HepG2 (cell line): Measurements from ENCODE around the gene SAMD10. TPM values are rescaled to one million over a fixed set of nuclear protein-coding genes. Genes with fewer than 3 reads are reported as not detected.

ENCODE experiments used
- ATAC-seq: fragments of 200-7000 bp; cut with Tn5 transposase; 3 replicates; pipeline ENCODE4 v1.9.1; 2020; ENCODE audit warnings: mild to moderate bottlenecking, moderate library complexity
- BruUV-seq: library from RNA; stranded (reverse); fragments of 400-500 nt; replicated peaks from 2 replicates; lab custom pipeline; 2021; lab: Mats Ljungman, UMichigan
- CTCF ChIA-PET: fragments of 300-600 bp; formaldehyde crosslinking; extraction: SDS; loops from one replicate; lab custom pipeline; 2021; ENCODE audit warnings: low total read pairs, inconsistent platforms, low intra/inter-chr PET ratio; lab: Yijun Ruan, JAX
- POLR2A ChIA-PET: fragments of 350-600 bp; sonication (Branson Sonifier 250); formaldehyde crosslinking; loops from one replicate; lab custom pipeline; 2020; ENCODE audit warnings: antibody characterized with exemption, inconsistent platforms; lab: Yijun Ruan, JAX
- DNase-seq: peaks from one replicate; pipeline ENCODE4 v3.0.0-alpha.2; 2015; ENCODE audit warnings: low spot score
- FAIRE-seq: peaks from 3 replicates; lab custom pipeline; 2011; peaks lifted over from hg19 to GRCh38; lab: Jason Lieb, UNC
- H2AFZ ChIP-seq: one replicate; pipeline ENCODE4 v1.6.1; 2011; ENCODE audit warnings: low read length, inconsistent platforms
- H3K27ac ChIP-seq: fragments of 300-600 bp; 3 replicates; pipeline ENCODE4 v1.8.0; 2011; ENCODE audit warnings: mixed run types, mild to moderate bottlenecking, mixed read lengths, low read length, inconsistent platforms; ENCODE audit not compliant: insufficient read depth; ENCODE audit errors: extremely low read length
- H3K27me3 ChIP-seq, 2 experiments: fragments of 200-600 bp in 1 of 2; 2 replicates in 1 of 2; 3 replicates in 1 of 2; pipeline versions ENCODE4 v1.6.0 to v1.8.0; 2011; ENCODE audit warnings: low read length in 2 of 2, mild to moderate bottlenecking in 2 of 2, moderate library complexity in 2 of 2, inconsistent platforms in 1 of 2; ENCODE audit not compliant: insufficient read depth in 2 of 2, control insufficient read depth in 1 of 2
- H3K36me3 ChIP-seq, 2 experiments: fragments of 200-600 bp in 1 of 2; replicated peaks in 1 of 2; 2 replicates in 1 of 2; 3 replicates in 1 of 2; pipeline versions ENCODE4 v1.5.1 to v1.8.0; 2011; ENCODE audit warnings: low read length in 2 of 2, inconsistent platforms in 1 of 2; ENCODE audit not compliant: insufficient read depth in 2 of 2, control insufficient read depth in 1 of 2
- H3K4me1 ChIP-seq: 2 replicates; pipeline ENCODE4 v1.5.1; 2012; ENCODE audit warnings: low read length, inconsistent platforms; ENCODE audit not compliant: insufficient read depth
- H3K4me2 ChIP-seq: 2 replicates; pipeline ENCODE4 v1.6.0; 2011; ENCODE audit warnings: low read depth, low read length, inconsistent platforms
- H3K4me3 ChIP-seq, 3 experiments: fragments of 200-600 bp in 1 of 3; sonication (generic), shearing (Covaris generic) in 1 of 3; replicated peaks in 1 of 3; 2 replicates each; pipeline ENCODE4 v1.5.1; 2011 to 2016; ENCODE audit warnings: low read length in 3 of 3, inconsistent platforms in 2 of 3, low read depth in 2 of 3, mild to moderate bottlenecking in 2 of 3, control low read depth in 1 of 3, mixed read lengths in 1 of 3; ENCODE audit not compliant: insufficient read depth in 1 of 3
- H3K79me2 ChIP-seq: one replicate; pipeline ENCODE4 v1.6.1; 2011; ENCODE audit warnings: low read length, inconsistent platforms; ENCODE audit not compliant: insufficient read depth
- H3K9ac ChIP-seq: 2 replicates; pipeline ENCODE4 v1.6.0; 2011; ENCODE audit warnings: mild to moderate bottlenecking, low read depth, low read length, inconsistent platforms; ENCODE audit not compliant: insufficient read depth
- H3K9me3 ChIP-seq: 2 replicates; pipeline ENCODE4 v1.5.1; 2012; ENCODE audit warnings: mild to moderate bottlenecking, low read length
- H4K20me1 ChIP-seq: 2 replicates; pipeline ENCODE4 v1.6.0; 2011; ENCODE audit warnings: inconsistent platforms, mild to moderate bottlenecking, low read length, moderate library complexity; ENCODE audit not compliant: insufficient read depth
- EP300 ChIP-seq, 3 experiments: sonication (generic) in 1 of 3; formaldehyde crosslinking in 1 of 3; IDR thresholded peaks; 2 replicates each; pipeline versions ENCODE4 v1.5.1 to v1.6.1; 2011 to 2020; ENCODE audit warnings: low read depth in 2 of 3, low read length in 2 of 3, borderline replicate concordance in 1 of 3, improper control_type of control experiment in 1 of 3, mild to moderate bottlenecking in 1 of 3, missing genetic modification reagents in 1 of 3, moderate library complexity in 1 of 3
- HDAC2 ChIP-seq: sonication (generic); formaldehyde crosslinking; IDR thresholded peaks from 2 replicates; pipeline ENCODE4 v1.4.0; 2020; ENCODE audit warnings: missing genetic modification reagents
- MTF2 ChIP-seq: sonication (generic); formaldehyde crosslinking; IDR thresholded peaks from 2 replicates; pipeline ENCODE4 v1.5.0; 2020; ENCODE audit warnings: missing genetic modification reagents, borderline replicate concordance
- SALL1 ChIP-seq: sonication (generic); formaldehyde crosslinking; IDR thresholded peaks from 2 replicates; pipeline ENCODE4 v1.8.0; 2022; ENCODE audit warnings: mild to moderate bottlenecking, missing genetic modification reagents
- ZNF83 ChIP-seq: sonication (generic); formaldehyde crosslinking; IDR thresholded peaks from 2 replicates; pipeline ENCODE4 v1.4.0; 2020; ENCODE audit warnings: missing genetic modification reagents, mild to moderate bottlenecking, borderline replicate concordance
- ZSCAN29 ChIP-seq: sonication (generic); formaldehyde crosslinking; conservative IDR thresholded peaks from 2 replicates; pipeline ENCODE4 v1.4.0; 2020; ENCODE audit warnings: mild to moderate bottlenecking, missing genetic modification reagents
- WGBS: methylation state at CpG from one replicate; pipeline ENCODE4 v1.1.6; 2017; ENCODE audit warnings: low lambda C conversion rate; 5-methylcytosine and 5-hydroxymethylcytosine counted together
- in situ Hi-C: cut with HindIII; loops from 2 replicates; pipeline ENCODE4 v1.10.0; 2017; ENCODE audit warnings: low pct_unique_long_range_greater_than_20kb; ENCODE audit not compliant: extremely low pct_ligation_motif_present
- intact Hi-C: fragments of 100-400 bp; cut with micrococcal nuclease; formaldehyde crosslinking; loops from one replicate; pipeline ENCODE4 v1.10.0; 2022; ENCODE audit not compliant: unreplicated experiment
- polyA plus RNA-seq, 8 experiments: library from polyadenylated mRNA; depleted of rRNA in 3 of 8; stranded (reverse) in 7 of 8; unstranded in 1 of 8; fragments of >200 nt; fragmentation: Illumina TruSeq in 4 of 8; extraction: Trizol in 4 of 8; gene quantifications; 2 replicates each; pipeline versions ENCODE4 v1.2.1 to v1.2.3, GENCODE V29; 2011 to 2016; ENCODE audit warnings: low read depth in 4 of 8, missing spikeins in 1 of 8, mixed read lengths in 1 of 8; ENCODE audit not compliant: insufficient read depth in 1 of 8
- total RNA-seq, 5 experiments: library from RNA; depleted of rRNA; stranded (reverse); fragments of >200 nt; fragmentation: Illumina TruSeq; extraction: Trizol; gene quantifications; 2 replicates each; pipeline ENCODE4 v1.2.3, GENCODE V29; 2016; ENCODE audit warnings: low read depth in 1 of 5
- TF ChIP-seq, protein P1 (sequence below): sonication (generic); formaldehyde crosslinking; IDR thresholded peaks from 2 replicates; pipeline ENCODE4 v1.4.0; 2020; ENCODE audit warnings: mild to moderate bottlenecking, missing genetic modification reagents
- TF ChIP-seq, protein P2 (sequence below): sonication (generic); formaldehyde crosslinking; IDR thresholded peaks from 2 replicates; pipeline ENCODE4 v1.5.0; 2020; ENCODE audit warnings: mild to moderate bottlenecking, missing genetic modification reagents
- TF ChIP-seq, protein P3 (sequence below): IDR thresholded peaks from 2 replicates; pipeline ENCODE4 v1.6.1; 2016; ENCODE audit warnings: mild to moderate bottlenecking, missing biosample characterization, missing genetic modification reagents
- TF ChIP-seq, protein P4 (sequence below): sonication (generic); formaldehyde crosslinking; IDR thresholded peaks from 2 replicates; pipeline ENCODE4 v1.4.0; 2020; ENCODE audit warnings: missing genetic modification reagents
- TF ChIP-seq, protein P5 (sequence below): sonication (generic); formaldehyde crosslinking; IDR thresholded peaks from 2 replicates; pipeline ENCODE4 v1.4.0; 2020; ENCODE audit warnings: mild to moderate bottlenecking, low read depth, missing genetic modification reagents

The SAMD10 gene
- total and polyA plus RNA-seq, 2 of the 13 experiments (the other 11 are each of a cell fraction or from before 2014, with no cell fraction given) = 6.1 to 11.0 TPM

DNA sequence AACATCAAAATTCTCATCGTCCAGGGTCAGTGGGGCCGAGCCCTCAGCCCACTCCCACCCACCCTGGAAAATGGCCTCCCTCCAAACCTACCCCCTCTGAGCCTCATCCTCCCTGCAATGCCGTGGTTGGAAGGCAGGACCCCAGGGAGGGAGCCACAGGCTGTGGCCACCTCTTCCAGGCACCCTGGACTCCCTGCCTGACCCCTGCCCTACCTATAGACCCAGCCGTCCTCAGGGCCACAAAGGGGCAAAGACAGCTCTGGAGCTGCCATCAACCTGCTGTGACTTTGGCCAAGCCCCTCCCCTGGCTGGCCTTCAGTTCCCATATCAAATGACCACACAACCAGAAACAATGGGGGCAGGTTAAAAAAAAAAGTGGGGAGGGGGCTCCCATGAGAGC, 21.0 kb downstream of the SAMD10 start (continued):
- no peak for TF ChIP-seq SALL1 (CRISPR knock-in tag)
- no peak for TF ChIP-seq MTF2
- TF ChIP-seq HDAC2 = no peak
- TF ChIP-seq, protein P1, sequence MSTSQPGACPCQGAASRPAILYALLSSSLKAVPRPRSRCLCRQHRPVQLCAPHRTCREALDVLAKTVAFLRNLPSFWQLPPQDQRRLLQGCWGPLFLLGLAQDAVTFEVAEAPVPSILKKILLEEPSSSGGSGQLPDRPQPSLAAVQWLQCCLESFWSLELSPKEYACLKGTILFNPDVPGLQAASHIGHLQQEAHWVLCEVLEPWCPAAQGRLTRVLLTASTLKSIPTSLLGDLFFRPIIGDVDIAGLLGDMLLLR (CRISPR knock-in tag) = no peak
- TF ChIP-seq, protein P2, sequence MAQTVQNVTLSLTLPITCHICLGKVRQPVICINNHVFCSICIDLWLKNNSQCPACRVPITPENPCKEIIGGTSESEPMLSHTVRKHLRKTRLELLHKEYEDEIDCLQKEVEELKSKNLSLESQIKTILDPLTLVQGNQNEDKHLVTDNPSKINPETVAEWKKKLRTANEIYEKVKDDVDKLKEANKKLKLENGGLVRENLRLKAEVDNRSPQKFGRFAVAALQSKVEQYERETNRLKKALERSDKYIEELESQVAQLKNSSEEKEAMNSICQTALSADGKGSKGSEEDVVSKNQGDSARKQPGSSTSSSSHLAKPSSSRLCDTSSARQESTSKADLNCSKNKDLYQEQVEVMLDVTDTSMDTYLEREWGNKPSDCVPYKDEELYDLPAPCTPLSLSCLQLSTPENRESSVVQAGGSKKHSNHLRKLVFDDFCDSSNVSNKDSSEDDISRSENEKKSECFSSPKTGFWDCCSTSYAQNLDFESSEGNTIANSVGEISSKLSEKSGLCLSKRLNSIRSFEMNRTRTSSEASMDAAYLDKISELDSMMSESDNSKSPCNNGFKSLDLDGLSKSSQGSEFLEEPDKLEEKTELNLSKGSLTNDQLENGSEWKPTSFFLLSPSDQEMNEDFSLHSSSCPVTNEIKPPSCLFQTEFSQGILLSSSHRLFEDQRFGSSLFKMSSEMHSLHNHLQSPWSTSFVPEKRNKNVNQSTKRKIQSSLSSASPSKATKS (CRISPR knock-in tag) = no peak
- TF ChIP-seq, all 625 proteins: peak for 3

DNA sequence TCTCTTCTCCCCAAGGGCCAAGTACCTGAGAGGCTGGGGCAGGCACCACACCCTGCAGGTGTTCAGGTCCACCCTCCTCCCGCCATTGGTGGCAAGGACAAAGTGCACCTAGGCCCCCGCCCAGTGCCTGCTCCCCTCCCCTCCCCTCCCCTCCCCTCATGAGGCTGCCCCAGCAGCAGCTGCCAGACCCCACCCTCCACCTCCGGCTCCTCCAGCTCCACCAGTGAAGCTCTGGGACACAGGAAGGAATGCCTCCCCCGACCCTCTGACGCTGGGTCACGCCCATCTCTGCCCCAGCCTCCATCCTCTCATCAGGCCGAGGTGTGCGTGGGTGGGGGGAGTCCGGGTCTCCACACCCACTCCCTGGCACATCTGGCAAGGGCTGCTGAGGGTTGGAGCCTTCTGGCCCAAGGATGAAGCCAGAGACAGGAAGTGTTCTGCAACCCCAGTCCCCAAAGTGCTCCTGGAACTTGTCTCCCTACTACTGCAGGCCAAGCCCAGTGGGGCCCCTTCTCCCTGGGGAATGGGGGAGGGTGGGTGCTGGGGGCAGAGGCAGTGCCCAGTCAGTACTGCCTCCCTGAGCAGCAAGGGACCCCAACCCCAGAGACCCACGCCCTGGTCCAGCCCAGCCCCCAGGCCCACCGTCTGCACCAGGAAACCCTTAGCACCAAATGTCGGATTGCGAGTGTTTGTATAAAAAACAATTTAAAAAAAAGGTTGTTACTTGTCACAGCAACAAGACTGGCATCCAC, 21.6 kb downstream of the SAMD10 start:
- ChIA-PET CTCF (no interaction called here), POLR2A (interaction anchor here (1.0 to 4.0 kb wide), 22 partner anchors 10 to 420 kb away, joined by 3 to 78 read pairs (median 8); partner anchors contain the start of genes ARFRP1, HELZ2, LKAAEAR1 and PRPF6)
- no TSS peak for BruUV-seq
- Histone ChIP-seq H3K79me2 (peaks cover 27% of the 10 kb centered on the region), H3K27ac (peak overlapping the region; percentile 83), H3K4me2 (peak overlapping the region; percentile 95), H3K27me3 (no peaks in the 10 kb centered on the region), H3K4me1 (peaks cover 48% of the 10 kb centered on the region), H3K36me3 (peaks cover 28 to 34% of the 10 kb centered on the region in 2 experiments; a peak in 4 of 5 replicates), H3K9ac (peak overlapping the region; percentile 83; the same call in 1 of the 2 replicates), H4K20me1 (peaks cover 21% of the 10 kb centered on the region), H3K4me3 (peak overlapping the region; percentile 61 to 100 (median 80); a peak in 5 of 6 replicates), H3K9me3 (no peaks in the 10 kb centered on the region), H2AFZ (peak overlapping the region; percentile 35)
- no peak for FAIRE-seq
- in situ Hi-C loops (no loop called here), intact Hi-C loops (loop anchor here (1.0 kb wide), 1 partner anchor 12 kb away; no protein-coding TSS in a partner anchor)
- WGBS = 44% methylated on average over 13 of the region's 13 CpGs
- peak; percentile 5 for ATAC-seq
- DNase-seq = peak; percentile 59
- TF ChIP-seq, protein P3, sequence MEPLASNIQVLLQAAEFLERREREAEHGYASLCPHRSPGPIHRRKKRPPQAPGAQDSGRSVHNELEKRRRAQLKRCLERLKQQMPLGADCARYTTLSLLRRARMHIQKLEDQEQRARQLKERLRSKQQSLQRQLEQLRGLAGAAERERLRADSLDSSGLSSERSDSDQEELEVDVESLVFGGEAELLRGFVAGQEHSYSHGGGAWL = no peak
- no peak for TF ChIP-seq ZSCAN29 (CRISPR knock-in tag)
- TF ChIP-seq, protein P4, sequence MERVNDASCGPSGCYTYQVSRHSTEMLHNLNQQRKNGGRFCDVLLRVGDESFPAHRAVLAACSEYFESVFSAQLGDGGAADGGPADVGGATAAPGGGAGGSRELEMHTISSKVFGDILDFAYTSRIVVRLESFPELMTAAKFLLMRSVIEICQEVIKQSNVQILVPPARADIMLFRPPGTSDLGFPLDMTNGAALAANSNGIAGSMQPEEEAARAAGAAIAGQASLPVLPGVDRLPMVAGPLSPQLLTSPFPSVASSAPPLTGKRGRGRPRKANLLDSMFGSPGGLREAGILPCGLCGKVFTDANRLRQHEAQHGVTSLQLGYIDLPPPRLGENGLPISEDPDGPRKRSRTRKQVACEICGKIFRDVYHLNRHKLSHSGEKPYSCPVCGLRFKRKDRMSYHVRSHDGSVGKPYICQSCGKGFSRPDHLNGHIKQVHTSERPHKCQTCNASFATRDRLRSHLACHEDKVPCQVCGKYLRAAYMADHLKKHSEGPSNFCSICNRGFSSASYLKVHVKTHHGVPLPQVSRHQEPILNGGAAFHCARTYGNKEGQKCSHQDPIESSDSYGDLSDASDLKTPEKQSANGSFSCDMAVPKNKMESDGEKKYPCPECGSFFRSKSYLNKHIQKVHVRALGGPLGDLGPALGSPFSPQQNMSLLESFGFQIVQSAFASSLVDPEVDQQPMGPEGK = peak; percentile 77; the same call in 1 of the 2 replicates
- TF ChIP-seq, protein P5, sequence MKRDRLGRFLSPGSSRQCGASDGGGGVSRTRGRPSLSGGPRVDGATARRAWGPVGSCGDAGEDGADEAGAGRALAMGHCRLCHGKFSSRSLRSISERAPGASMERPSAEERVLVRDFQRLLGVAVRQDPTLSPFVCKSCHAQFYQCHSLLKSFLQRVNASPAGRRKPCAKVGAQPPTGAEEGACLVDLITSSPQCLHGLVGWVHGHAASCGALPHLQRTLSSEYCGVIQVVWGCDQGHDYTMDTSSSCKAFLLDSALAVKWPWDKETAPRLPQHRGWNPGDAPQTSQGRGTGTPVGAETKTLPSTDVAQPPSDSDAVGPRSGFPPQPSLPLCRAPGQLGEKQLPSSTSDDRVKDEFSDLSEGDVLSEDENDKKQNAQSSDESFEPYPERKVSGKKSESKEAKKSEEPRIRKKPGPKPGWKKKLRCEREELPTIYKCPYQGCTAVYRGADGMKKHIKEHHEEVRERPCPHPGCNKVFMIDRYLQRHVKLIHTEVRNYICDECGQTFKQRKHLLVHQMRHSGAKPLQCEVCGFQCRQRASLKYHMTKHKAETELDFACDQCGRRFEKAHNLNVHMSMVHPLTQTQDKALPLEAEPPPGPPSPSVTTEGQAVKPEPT = no peak
- no peak; a peak in 1 of 4 replicates for TF ChIP-seq EP300 (IDR thresholded peaks at IDR 0.05; ENCODE audit: low read depth in 2 of 2, low read length in 2 of 2)
- TF ChIP-seq EP300 (CRISPR knock-in tag; IDR thresholded peaks at IDR 0.05; ENCODE audit: borderline replicate concordance) = no peak
- TF ChIP-seq ZNF83 (CRISPR knock-in tag) = no peak
